Gastrocnemius medialis (tissue), 4 donors: ENCODE data around the gene EHBP1L1. TPM values are rescaled to one million over a fixed set of nuclear protein-coding genes. Genes with fewer than 3 reads are reported as not detected.

Source experiments
- ATAC-seq, 2 donors: fragments of 150-250 bp; one replicate each; pipeline ENCODE4 v1.9.1; 2016
- DNase-seq, 2 donors: peaks; one replicate each; pipeline ENCODE4 v3.0.0-alpha.2; 2019
- H3K27ac ChIP-seq, 4 donors: fragments of 200-600 bp; sonication (generic); 1 replicate in 1 of 4; 2 replicates in 3 of 4; pipeline ENCODE4 v1.5.1; 2016 to 2018; ENCODE audit warnings: mild to moderate bottlenecking in 2 of 4, moderate library complexity in 1 of 4
- H3K27me3 ChIP-seq, 3 donors: fragments of 200-600 bp; sonication (generic) in 2 of 3; 1 replicate in 1 of 3; 2 replicates in 2 of 3; pipeline versions ENCODE4 v1.5.1 to v1.6.0; 2016 to 2019; ENCODE audit warnings: mild to moderate bottlenecking in 1 of 3, moderate library complexity in 1 of 3
- H3K36me3 ChIP-seq, 2 donors: fragments of 200-600 bp; sonication (generic) in 1 of 2; one replicate each; pipeline ENCODE4 v1.5.1; 2017 to 2018
- H3K4me1 ChIP-seq, 2 donors: fragments of 200-600 bp; sonication (generic) in 1 of 2; one replicate each; pipeline ENCODE4 v1.5.1; 2016 to 2017; ENCODE audit warnings: mild to moderate bottlenecking in 2 of 2
- H3K4me3 ChIP-seq, 4 donors: fragments of 200-600 bp; sonication (generic) in 3 of 4; 1 replicate in 1 of 4; 2 replicates in 3 of 4; pipeline ENCODE4 v1.5.1; 2016 to 2019; ENCODE audit warnings: mild to moderate bottlenecking in 2 of 4
- H3K9me3 ChIP-seq, 3 donors: fragments of 200-600 bp; sonication (generic) in 2 of 3; 1 replicate in 1 of 3; 2 replicates in 2 of 3; pipeline ENCODE4 v1.5.1; 2016 to 2019
- POLR2A ChIP-seq, 2 donors: fragments of 450-650 bp; IDR thresholded peaks; one replicate each; pipeline ENCODE4 v1.6.1; 2017; ENCODE audit warnings: antibody characterized with exemption in 2 of 2, mild to moderate bottlenecking in 2 of 2, moderate library complexity in 2 of 2
- in situ Hi-C, 4 donors: fragments of 200-750 bp; cut with MboI; loops; one replicate each; pipeline versions ENCODE4 v1.15.0 to v1.8.0; 2017; ENCODE audit warnings: low sequenced_read_pairs in 4 of 4
- intact Hi-C: fragments of 100-400 bp; cut with DNase I; formaldehyde crosslinking; loops from one replicate; pipeline ENCODE4 v1.15.1; 2023; ENCODE audit warnings: low total_unique reads
- total RNA-seq, 4 donors: library from RNA; depleted of rRNA; stranded (reverse); fragments of >200 nt; gene quantifications; one replicate each; pipeline versions ENCODE4 v1.1.0 to v1.2.3, GENCODE V29; 2016
- TF ChIP-seq, protein P1 (sequence below), 5 experiments: fragments of 450-650 bp in 3 of 5; fragments of 200-600 bp in 2 of 5; sonication (generic) in 2 of 5; IDR thresholded peaks in 4 of 5; conservative IDR thresholded peaks in 1 of 5; 1 replicate in 4 of 5; 2 replicates in 1 of 5; pipeline ENCODE4 v1.5.1; 2016 to 2019; ENCODE audit warnings: antibody characterized with exemption in 5 of 5, mild to moderate bottlenecking in 3 of 5, moderate library complexity in 3 of 5

Gene EHBP1L1
- total RNA-seq, 4 donors from 2014 or later: 191 to 374 (median 250) TPM

- Histone ChIP-seq H3K4me3 (peak overlapping the region in 2 of 4 donors; percentile 1 to 80), H3K9me3 (no peaks in the 10 kb centered on the region), H3K4me1 (peaks cover 17 to 31% of the 10 kb centered on the region in 2 donors), H3K27me3 (no peaks in the 10 kb centered on the region), H3K27ac (peak overlapping the region in 2 of 4 donors; percentile 90 to 92), H3K36me3 (peaks cover 0 to 41% of the 10 kb centered on the region in 2 donors)
- TF ChIP-seq, protein P1, sequence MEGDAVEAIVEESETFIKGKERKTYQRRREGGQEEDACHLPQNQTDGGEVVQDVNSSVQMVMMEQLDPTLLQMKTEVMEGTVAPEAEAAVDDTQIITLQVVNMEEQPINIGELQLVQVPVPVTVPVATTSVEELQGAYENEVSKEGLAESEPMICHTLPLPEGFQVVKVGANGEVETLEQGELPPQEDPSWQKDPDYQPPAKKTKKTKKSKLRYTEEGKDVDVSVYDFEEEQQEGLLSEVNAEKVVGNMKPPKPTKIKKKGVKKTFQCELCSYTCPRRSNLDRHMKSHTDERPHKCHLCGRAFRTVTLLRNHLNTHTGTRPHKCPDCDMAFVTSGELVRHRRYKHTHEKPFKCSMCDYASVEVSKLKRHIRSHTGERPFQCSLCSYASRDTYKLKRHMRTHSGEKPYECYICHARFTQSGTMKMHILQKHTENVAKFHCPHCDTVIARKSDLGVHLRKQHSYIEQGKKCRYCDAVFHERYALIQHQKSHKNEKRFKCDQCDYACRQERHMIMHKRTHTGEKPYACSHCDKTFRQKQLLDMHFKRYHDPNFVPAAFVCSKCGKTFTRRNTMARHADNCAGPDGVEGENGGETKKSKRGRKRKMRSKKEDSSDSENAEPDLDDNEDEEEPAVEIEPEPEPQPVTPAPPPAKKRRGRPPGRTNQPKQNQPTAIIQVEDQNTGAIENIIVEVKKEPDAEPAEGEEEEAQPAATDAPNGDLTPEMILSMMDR (IDR thresholded peaks at IDR 0.05 in 4 of 5, conservative IDR thresholded peaks at IDR 0.05 in 1 of 5): no peak
- no peak for TF ChIP-seq POLR2A (IDR thresholded peaks at IDR 0.05)
- ATAC-seq (no peak), DNase-seq (no peak)
- intact Hi-C loops (loop anchor here (5.0 kb wide), 2 partner anchors 95 to 345 kb away; partner anchors contain the start of genes KAT5 and SART1), in situ Hi-C loops (no loop called here)
Observed at GRCh38 chr11:65617136-65617850, 41.4 kb downstream of the EHBP1L1 start.

GRCh38 chr11:65617990-65618751 lies 42.3 kb downstream of the EHBP1L1 start:
- intact Hi-C loops (loop anchor here (5.0 kb wide), 2 partner anchors 94 to 344 kb away; partner anchors contain the start of genes KAT5 and SART1), in situ Hi-C loops (no loop called here)
- H3K9me3 ChIP-seq: no peaks in the 10 kb centered on the region
- H3K27ac ChIP-seq: no peak overlapping the region
- H3K36me3 ChIP-seq: peaks cover 0 to 46% of the 10 kb centered on the region in 2 donors
- DNase-seq (no peak), ATAC-seq (no peak)
- H3K4me3 ChIP-seq: no peak overlapping the region
- H3K4me1 ChIP-seq: peaks cover 9 to 22% of the 10 kb centered on the region in 2 donors
- no peaks in the 10 kb centered on the region for H3K27me3 ChIP-seq
- no peak for TF ChIP-seq POLR2A (IDR thresholded peaks at IDR 0.05)
- TF ChIP-seq, protein P1 (IDR thresholded peaks at IDR 0.05 in 4 of 5, conservative IDR thresholded peaks at IDR 0.05 in 1 of 5): no peak

- H3K36me3 ChIP-seq: peaks cover 0 to 52% of the 10 kb centered on the region in 2 donors
Observed at GRCh38 chr11:65618763-65619162, 42.9 kb downstream of the EHBP1L1 start.

DNA sequence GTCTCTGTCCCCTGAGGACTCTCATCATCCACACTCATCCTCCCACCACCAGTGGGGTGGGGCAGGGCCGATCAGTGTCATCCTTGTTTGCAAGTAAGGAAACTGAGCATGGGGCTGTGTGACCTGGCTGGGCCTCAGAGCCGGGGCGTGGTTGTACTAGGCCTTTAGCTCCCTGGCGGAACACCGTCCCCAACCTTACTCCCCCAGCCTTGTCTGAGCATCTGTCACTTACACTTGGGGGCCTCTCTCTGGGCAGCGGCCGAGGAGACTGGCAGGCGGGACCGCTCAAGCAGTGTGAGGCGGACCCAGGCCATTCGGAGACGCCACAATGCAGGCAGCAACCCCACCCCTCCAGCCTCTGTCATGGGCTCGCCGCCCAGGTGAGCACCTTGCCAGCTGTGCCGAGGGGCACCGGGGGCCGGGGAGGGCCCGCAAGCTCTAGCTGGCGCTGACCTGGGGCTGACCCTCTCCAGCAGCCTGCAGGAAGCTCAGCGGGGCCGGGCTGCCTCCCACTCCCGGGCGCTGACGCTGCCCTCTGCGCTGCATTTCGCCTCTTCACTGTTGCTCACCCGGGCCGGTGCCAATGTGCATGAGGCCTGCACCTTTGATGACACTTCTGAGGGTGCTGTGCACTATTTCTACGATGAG lies 43.6 kb downstream of the EHBP1L1 start:
- TF ChIP-seq, protein P1 (IDR thresholded peaks at IDR 0.05 in 4 of 5, conservative IDR thresholded peaks at IDR 0.05 in 1 of 5): no peak
- TF ChIP-seq POLR2A (IDR thresholded peaks at IDR 0.05): no peak
- Histone ChIP-seq H3K4me3 (no peak overlapping the region), H3K4me1 (peaks cover 9 to 13% of the 10 kb centered on the region in 2 donors), H3K9me3 (no peaks in the 10 kb centered on the region), H3K27me3 (no peaks in the 10 kb centered on the region), H3K27ac (no peak overlapping the region), H3K36me3 (peaks cover 0 to 58% of the 10 kb centered on the region in 2 donors)
- ATAC-seq: no peak
- intact Hi-C loops (loop anchor here (5.0 kb wide), 2 partner anchors 93 to 343 kb away; partner anchors contain the start of genes KAT5 and SART1), in situ Hi-C loops (no loop called here)
- DNase-seq: no peak

More at GRCh38 chr11:65618763-65619162, 42.9 kb downstream of the EHBP1L1 start:
- in situ Hi-C loops: no loop called here
- H3K9me3 ChIP-seq: no peaks in the 10 kb centered on the region
- H3K27ac ChIP-seq: no peak overlapping the region
- ATAC-seq: no peak
- DNase-seq: no peak
- TF ChIP-seq POLR2A (IDR thresholded peaks at IDR 0.05): no peak
- TF ChIP-seq, protein P1 (IDR thresholded peaks at IDR 0.05 in 4 of 5, conservative IDR thresholded peaks at IDR 0.05 in 1 of 5): no peak
- peaks cover 9 to 16% of the 10 kb centered on the region in 2 donors for H3K4me1 ChIP-seq
- H3K27me3 ChIP-seq: no peaks in the 10 kb centered on the region
- intact Hi-C loops: loop anchor here (5.0 kb wide), 2 partner anchors 94 to 344 kb away; partner anchors contain the start of genes KAT5 and SART1
- H3K4me3 ChIP-seq: no peak overlapping the region
